Suprapubic skin (tissue), 4 donors: ENCODE data around the gene ZFP1.

Experiments used
- EP300 ChIP-seq: sonication (generic); formaldehyde crosslinking; IDR thresholded peaks from one replicate; pipeline ENCODE4 v1.6.1; 2017; ENCODE audit warnings: antibody characterized with exemption
- POLR2AphosphoS5 ChIP-seq, 3 donors: sonication (generic); formaldehyde crosslinking; IDR thresholded peaks; one replicate each; pipeline ENCODE4 v1.6.1; 2017; ENCODE audit warnings: antibody characterized with exemption in 3 of 3
- TF ChIP-seq, protein P1 (sequence below), 2 donors: fragments of 200-600 bp in 1 of 2; fragments of 450-650 bp in 1 of 2; sonication (generic) in 1 of 2; IDR thresholded peaks; one replicate each; pipeline ENCODE4 v1.5.1; 2016 to 2019; ENCODE audit warnings: antibody characterized with exemption in 2 of 2, mild to moderate bottlenecking in 1 of 2, moderate library complexity in 1 of 2

GRCh38 chr16:75113541-75114121 lies 34.7 kb upstream of the ZFP1 start:
- TF ChIP-seq POLR2AphosphoS5 (IDR thresholded peaks at IDR 0.05) (no peak), EP300 (no peak)
- TF ChIP-seq, protein P1, sequence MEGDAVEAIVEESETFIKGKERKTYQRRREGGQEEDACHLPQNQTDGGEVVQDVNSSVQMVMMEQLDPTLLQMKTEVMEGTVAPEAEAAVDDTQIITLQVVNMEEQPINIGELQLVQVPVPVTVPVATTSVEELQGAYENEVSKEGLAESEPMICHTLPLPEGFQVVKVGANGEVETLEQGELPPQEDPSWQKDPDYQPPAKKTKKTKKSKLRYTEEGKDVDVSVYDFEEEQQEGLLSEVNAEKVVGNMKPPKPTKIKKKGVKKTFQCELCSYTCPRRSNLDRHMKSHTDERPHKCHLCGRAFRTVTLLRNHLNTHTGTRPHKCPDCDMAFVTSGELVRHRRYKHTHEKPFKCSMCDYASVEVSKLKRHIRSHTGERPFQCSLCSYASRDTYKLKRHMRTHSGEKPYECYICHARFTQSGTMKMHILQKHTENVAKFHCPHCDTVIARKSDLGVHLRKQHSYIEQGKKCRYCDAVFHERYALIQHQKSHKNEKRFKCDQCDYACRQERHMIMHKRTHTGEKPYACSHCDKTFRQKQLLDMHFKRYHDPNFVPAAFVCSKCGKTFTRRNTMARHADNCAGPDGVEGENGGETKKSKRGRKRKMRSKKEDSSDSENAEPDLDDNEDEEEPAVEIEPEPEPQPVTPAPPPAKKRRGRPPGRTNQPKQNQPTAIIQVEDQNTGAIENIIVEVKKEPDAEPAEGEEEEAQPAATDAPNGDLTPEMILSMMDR (IDR thresholded peaks at IDR 0.05), result no peak
